ENCODE data around the gene VAPB. TPM values are rescaled to one million over a fixed set of nuclear protein-coding genes. Genes with fewer than 3 reads are reported as not detected.

VAPB gene
- total RNA-seq, 1 experiment from 2014 or later, result 51.1 TPM

DNA sequence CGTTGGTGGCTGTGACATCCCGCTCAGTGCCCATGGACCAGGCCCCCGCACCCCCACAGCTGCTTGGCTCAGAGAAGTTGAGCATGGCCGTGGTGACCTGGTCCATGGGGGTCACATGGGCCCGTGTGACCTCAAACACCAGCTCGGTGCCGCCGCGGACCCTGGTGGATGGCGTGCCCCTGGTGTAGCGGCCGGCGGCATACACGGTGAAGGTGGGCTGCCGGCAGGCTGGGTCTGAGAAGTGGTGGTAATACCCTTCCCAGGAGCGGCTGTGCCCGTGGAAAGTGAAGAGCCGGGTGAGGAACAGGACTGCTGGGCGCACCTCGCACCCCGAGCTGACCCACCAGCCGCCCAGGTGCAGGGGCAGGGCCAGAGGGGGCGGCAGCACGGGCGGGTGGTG, 72.1 kb downstream of the VAPB start:
- no peak for ATAC-seq
- H3K4me2 ChIP-seq (ENCODE audit: low read length), result no peak overlapping the region

DNA sequence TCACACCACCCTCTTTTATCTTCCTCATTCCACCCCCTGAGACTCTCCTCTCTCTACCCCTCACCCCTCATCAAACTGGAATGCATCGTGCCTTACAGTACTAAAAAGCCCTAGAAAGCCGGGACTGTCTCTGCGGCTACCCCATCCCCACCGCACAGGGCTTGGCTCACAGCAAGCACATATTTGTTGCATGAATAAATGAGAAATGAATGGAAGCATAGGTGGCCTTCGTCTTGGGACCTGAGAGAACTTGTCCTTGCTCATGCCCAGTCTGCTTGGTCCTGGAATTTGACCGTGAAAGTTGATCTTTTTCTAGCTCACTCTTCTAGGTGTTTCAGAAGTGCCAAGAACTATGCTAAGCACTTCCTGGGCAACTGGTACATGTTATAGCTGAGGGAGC, 72.9 kb downstream of the VAPB start:
- Histone ChIP-seq H3K4me3 (replicated peaks in 1 of 2; ENCODE audit: low read depth in 1 of 2, low read length in 2 of 2) (no peak overlapping the region), H3K27me3 (ENCODE audit: insufficient read depth, low read length) (no peaks in the 10 kb centered on the region), H2AFZ (ENCODE audit: low read depth, low read length, poor library complexity, severe bottlenecking) (no peak overlapping the region), H4K20me1 (ENCODE audit: insufficient read depth) (no peaks in the 10 kb centered on the region), H3K9me3 (ENCODE audit: control insufficient read depth in 1 of 2, insufficient read depth in 1 of 2, low read depth in 1 of 2, low read length in 2 of 2) (no peaks in the 10 kb centered on the region), H3K27ac (ENCODE audit: low read depth, low read length) (no peak overlapping the region), H3K9me2 (ENCODE audit: insufficient read depth) (no peaks in the 10 kb centered on the region), H3K36me3 (ENCODE audit: control insufficient read depth in 1 of 2, insufficient read depth in 2 of 2, low read length in 2 of 2) (no peaks in the 10 kb centered on the region), H3K9ac (ENCODE audit: low read length) (no peak overlapping the region), H3K79me2 (ENCODE audit: insufficient read depth, low read length) (no peaks in the 10 kb centered on the region), H3K4me1 (ENCODE audit: control insufficient read depth in 1 of 2, insufficient read depth in 2 of 2, low read length in 2 of 2) (no peaks in the 10 kb centered on the region), H3K4me2 (ENCODE audit: low read length) (no peak overlapping the region)
- no TSS peak for BruUV-seq (replicated peaks)
- CTCF ChIA-PET, result no interaction called here
- POLR2A ChIA-PET, result no interaction called here
- RAD21 ChIA-PET (ENCODE audit: low non-redundant PET in 1 of 2, low total read pairs in 2 of 2, uncharacterized antibody in 2 of 2, unreplicated experiment in 2 of 2), result no interaction called here
- intact Hi-C loops (cut with micrococcal nuclease), result no loop called here
- ATAC-seq (no peak), DNase-seq (ENCODE audit: low read depth, low spot score) (no peak)
- TF ChIP-seq CBX3 (IDR thresholded peaks at IDR 0.05; ENCODE audit: low read depth) (no peak), RAD21 (IDR thresholded peaks at IDR 0.05; ENCODE audit: low read depth) (no peak), ZFX (IDR thresholded peaks at IDR 0.05) (no peak), POLR2AphosphoS5 (IDR thresholded peaks at IDR 0.05; ENCODE audit: low read depth, low read length) (no peak), YY1 (IDR thresholded peaks at IDR 0.05; ENCODE audit: extremely low read depth, insufficient replicate concordance, low read depth, low read length) (no peak), CEBPB (IDR thresholded peaks at IDR 0.05; ENCODE audit: low read depth) (no peak), EGR1 (IDR thresholded peaks at IDR 0.05; ENCODE audit: low read depth) (no peak), FOSL1 (IDR thresholded peaks at IDR 0.05; ENCODE audit: low read depth) (no peak), TCF7L2 (IDR thresholded peaks at IDR 0.05; ENCODE audit: borderline replicate concordance, extremely low read depth, insufficient read depth, insufficient read length) (no peak)
- TF ChIP-seq, protein P1, sequence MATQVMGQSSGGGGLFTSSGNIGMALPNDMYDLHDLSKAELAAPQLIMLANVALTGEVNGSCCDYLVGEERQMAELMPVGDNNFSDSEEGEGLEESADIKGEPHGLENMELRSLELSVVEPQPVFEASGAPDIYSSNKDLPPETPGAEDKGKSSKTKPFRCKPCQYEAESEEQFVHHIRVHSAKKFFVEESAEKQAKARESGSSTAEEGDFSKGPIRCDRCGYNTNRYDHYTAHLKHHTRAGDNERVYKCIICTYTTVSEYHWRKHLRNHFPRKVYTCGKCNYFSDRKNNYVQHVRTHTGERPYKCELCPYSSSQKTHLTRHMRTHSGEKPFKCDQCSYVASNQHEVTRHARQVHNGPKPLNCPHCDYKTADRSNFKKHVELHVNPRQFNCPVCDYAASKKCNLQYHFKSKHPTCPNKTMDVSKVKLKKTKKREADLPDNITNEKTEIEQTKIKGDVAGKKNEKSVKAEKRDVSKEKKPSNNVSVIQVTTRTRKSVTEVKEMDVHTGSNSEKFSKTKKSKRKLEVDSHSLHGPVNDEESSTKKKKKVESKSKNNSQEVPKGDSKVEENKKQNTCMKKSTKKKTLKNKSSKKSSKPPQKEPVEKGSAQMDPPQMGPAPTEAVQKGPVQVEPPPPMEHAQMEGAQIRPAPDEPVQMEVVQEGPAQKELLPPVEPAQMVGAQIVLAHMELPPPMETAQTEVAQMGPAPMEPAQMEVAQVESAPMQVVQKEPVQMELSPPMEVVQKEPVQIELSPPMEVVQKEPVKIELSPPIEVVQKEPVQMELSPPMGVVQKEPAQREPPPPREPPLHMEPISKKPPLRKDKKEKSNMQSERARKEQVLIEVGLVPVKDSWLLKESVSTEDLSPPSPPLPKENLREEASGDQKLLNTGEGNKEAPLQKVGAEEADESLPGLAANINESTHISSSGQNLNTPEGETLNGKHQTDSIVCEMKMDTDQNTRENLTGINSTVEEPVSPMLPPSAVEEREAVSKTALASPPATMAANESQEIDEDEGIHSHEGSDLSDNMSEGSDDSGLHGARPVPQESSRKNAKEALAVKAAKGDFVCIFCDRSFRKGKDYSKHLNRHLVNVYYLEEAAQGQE (IDR thresholded peaks at IDR 0.05; ENCODE audit: low read depth), result no peak

More for the DNA sequence above, 72.1 kb downstream of the VAPB start:
- Histone ChIP-seq H3K9me2 (ENCODE audit: insufficient read depth) (no peaks in the 10 kb centered on the region), H2AFZ (ENCODE audit: low read depth, low read length, poor library complexity, severe bottlenecking) (no peak overlapping the region), H3K9me3 (ENCODE audit: control insufficient read depth in 1 of 2, insufficient read depth in 1 of 2, low read depth in 1 of 2, low read length in 2 of 2) (no peaks in the 10 kb centered on the region), H3K4me3 (replicated peaks in 1 of 2; ENCODE audit: low read depth in 1 of 2, low read length in 2 of 2) (no peak overlapping the region), H3K79me2 (ENCODE audit: insufficient read depth, low read length) (no peaks in the 10 kb centered on the region), H4K20me1 (ENCODE audit: insufficient read depth) (no peaks in the 10 kb centered on the region), H3K27me3 (ENCODE audit: insufficient read depth, low read length) (no peaks in the 10 kb centered on the region), H3K4me1 (ENCODE audit: control insufficient read depth in 1 of 2, insufficient read depth in 2 of 2, low read length in 2 of 2) (no peaks in the 10 kb centered on the region), H3K9ac (ENCODE audit: low read length) (no peak overlapping the region), H3K36me3 (ENCODE audit: control insufficient read depth in 1 of 2, insufficient read depth in 2 of 2, low read length in 2 of 2) (no peaks in the 10 kb centered on the region), H3K27ac (ENCODE audit: low read depth, low read length) (no peak overlapping the region)
- RAD21 ChIA-PET (ENCODE audit: low non-redundant PET in 1 of 2, low total read pairs in 2 of 2, uncharacterized antibody in 2 of 2, unreplicated experiment in 2 of 2), result no interaction called here
- no peak for DNase-seq (ENCODE audit: low read depth, low spot score)
- CTCF ChIA-PET, result no interaction called here
- POLR2A ChIA-PET, result no interaction called here
- no TSS peak for BruUV-seq (replicated peaks)
- intact Hi-C loops (cut with micrococcal nuclease), result no loop called here
- no peak for TF ChIP-seq SRF (IDR thresholded peaks at IDR 0.05; ENCODE audit: low read depth)
- no peak for TF ChIP-seq RAD21 (IDR thresholded peaks at IDR 0.05; ENCODE audit: low read depth)
- no peak for TF ChIP-seq YY1 (IDR thresholded peaks at IDR 0.05; ENCODE audit: extremely low read depth, insufficient replicate concordance, low read depth, low read length)
- no peak for TF ChIP-seq SIN3A (IDR thresholded peaks at IDR 0.05; ENCODE audit: low read depth)
- TF ChIP-seq SP1 (IDR thresholded peaks at IDR 0.05; ENCODE audit: low read depth), result no peak
- TF ChIP-seq, protein P2, sequence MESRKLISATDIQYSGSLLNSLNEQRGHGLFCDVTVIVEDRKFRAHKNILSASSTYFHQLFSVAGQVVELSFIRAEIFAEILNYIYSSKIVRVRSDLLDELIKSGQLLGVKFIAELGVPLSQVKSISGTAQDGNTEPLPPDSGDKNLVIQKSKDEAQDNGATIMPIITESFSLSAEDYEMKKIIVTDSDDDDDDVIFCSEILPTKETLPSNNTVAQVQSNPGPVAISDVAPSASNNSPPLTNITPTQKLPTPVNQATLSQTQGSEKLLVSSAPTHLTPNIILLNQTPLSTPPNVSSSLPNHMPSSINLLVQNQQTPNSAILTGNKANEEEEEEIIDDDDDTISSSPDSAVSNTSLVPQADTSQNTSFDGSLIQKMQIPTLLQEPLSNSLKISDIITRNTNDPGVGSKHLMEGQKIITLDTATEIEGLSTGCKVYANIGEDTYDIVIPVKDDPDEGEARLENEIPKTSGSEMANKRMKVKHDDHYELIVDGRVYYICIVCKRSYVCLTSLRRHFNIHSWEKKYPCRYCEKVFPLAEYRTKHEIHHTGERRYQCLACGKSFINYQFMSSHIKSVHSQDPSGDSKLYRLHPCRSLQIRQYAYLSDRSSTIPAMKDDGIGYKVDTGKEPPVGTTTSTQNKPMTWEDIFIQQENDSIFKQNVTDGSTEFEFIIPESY (IDR thresholded peaks at IDR 0.05; ENCODE audit: extremely low read depth, insufficient replicate concordance, low read length), result no peak
- TF ChIP-seq ELF1 (IDR thresholded peaks at IDR 0.05; ENCODE audit: borderline replicate concordance, low read depth), result no peak
